HG03558 (cell line): ENCODE data around the gene CCM2.
A peak's percentile ranks its signal among the peaks of the same experiment; 100 is the strongest.
"Not testable (repeated sequence)": the region's sequence is repeated elsewhere in the genome, so short reads cannot be mapped to it uniquely, and the experiment has no call there.

Source experiments
- ATAC-seq: cut with Tn5 transposase; IDR thresholded peaks from one replicate; pipeline ENCODE4 v1.9.1; 2021; ENCODE audit warnings: moderate number of reproducible peaks; ENCODE audit not compliant: unreplicated experiment; ENCODE audit errors: extremely low read depth

The CCM2 gene

DNA sequence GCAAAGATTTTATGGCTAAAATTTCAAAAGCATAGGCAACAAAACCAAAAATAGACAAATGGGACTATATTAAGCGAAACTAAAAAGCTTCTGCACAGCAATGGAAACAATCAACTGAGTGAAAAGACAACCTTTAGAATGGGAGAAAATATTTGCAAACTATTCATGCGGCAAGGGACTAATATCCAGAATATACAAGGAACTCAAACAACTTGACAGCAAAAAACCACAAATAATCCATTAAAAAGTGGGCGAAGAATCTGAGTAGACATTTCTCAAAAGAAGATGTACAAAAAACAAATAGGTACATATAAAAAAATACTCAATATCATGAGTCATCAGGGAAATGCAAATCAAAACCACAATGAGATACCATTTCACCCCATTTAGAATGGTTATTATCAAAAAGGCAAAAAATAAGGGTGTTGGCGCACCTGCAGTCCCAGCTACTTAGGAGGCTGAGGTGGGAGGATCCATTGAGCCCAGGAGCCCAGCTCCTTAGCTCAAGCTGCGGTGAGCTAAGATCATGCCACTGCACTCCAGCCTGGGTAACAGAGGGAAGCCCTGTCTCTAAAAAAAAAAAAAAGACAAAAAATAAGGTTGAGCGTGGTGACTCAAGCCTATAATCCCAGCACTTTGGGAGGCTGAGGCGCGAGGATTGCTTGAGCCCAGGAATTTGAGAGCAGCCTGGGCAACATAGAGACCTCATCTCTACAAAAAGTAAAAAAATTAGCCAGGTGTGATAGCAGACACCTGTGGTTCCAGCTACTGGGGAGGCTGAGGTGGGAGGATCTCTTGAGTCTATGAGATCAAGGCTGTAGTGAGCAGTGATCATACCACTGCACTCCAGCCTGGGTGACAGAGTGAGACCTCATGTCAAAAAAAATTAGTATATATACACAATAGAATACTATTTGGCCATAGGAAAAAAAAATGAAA lies 4.2 kb upstream of the CCM2 start:
- no peak for ATAC-seq

DNA sequence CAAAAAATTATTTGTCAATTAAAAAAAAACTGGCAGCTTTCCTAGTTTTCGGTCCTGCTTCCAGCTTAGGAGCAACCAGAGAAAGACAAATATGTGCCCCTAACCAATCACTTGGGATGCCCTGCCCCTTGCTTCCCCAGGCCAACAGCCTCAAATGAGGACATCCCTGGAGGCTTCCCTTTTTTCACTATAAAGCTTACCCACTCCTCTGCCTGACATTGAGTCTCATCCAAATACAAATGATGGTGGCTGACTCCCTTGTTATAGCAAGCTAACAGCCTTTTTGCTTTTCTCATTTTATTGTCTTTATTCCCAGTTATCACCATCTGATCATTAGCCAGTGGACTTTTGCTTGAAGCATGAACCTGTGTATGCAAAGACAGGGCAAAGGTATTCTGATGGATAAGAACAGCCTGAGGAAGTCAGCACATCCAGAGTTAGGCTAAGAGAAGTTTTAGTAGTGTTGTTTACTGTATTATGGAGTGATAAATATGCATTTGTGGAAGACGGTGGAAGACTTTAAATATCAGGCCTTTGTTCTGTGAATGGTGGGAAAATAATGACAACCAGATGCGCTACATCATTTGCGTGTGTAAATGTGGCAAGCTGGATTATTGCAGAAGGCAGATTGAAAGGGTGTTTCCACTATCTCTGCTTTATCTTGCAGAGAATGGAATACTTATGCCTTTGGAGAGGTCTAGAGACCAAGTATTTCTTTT lies 1.7 kb upstream of the CCM2 start:
- ATAC-seq: no peak

DNA sequence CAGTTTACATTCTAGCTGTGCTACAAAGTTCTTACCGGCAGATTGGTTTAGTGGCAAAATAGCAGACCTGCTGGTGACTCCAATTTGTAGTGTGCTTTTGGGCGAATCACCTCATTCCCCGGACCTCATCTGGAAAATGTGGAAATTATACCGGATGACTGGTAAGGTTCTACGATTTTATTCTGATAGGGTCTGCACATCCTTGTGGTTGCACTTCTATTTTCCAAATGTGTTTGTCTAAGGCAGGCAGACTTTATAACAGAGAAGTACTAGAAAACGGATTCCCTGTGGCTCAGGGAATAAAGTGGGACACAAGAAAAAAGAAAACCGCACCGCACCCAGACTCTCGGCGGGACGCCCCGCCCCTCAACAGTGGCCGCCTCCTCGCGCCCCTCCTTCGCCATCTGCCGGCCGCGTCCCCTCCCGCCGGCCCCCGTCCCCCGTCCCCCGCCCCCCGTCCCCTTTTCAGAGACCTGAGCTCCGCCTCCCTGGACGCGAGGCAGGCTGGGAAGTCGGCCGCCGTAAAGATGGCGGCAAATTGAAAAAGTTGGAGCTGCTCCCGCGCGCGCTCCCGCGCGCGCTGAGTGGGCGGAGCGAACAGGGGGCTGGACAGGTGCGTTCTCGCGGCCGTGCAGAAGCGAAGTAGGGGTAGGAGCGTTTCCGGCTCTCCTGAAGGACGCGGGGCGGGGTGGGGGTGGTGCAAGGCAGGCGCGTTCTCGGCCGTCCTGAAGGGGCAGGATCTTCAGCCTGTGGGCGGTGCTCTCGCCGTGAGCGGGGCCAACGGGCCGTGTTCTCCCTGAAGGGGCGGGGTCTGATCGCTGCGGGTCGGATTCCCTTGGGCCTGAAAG lies 532 bp upstream of the CCM2 start:
- ATAC-seq: peak; percentile 38

DNA sequence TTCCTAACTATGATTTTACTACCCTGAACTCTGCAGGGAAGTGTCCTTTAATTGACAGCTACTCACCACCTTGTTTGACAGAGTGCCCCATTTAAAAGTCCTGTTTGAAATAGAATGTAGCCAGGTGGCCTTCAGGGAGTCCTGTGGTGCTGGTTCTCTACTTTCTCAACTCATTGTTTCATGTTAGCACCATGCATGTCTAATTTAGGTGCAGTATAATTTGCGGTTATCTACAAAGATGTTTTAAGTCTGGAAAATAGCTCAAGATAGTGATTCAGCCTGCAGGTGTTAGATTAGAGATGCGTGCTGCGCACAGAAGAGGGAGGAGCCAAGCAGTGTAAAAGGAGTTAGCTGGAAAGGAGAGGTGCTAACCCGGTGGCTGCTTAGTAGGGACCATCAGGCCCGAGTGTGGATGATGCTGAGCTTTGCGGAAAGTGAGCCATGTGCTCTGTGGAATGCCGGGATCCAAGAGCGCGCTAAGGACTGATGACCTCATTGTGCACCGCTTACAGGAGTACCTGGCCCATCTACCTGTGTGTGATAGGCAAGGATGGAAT lies 1.2 kb downstream of the CCM2 start:
- ATAC-seq: no peak

DNA sequence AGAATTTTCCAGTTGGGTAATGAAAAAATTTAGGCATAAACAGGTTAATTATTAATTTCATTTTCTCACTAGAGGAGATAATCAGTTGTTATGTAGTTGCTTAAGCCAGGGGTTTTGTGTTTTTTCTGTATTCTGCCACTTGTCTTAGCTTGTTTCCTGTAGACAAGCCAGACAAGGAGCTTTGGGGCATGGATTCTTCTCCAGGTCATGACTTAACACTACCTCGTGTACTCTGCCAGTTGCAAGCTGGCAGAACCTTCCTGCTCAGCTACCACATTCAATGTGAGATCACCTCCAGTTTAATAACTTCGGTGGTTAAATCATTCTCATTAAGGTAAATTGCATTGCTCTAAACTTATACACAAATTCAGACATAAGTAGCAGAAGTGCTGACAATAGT lies 1.8 kb downstream of the CCM2 start:
- ATAC-seq: no peak

DNA sequence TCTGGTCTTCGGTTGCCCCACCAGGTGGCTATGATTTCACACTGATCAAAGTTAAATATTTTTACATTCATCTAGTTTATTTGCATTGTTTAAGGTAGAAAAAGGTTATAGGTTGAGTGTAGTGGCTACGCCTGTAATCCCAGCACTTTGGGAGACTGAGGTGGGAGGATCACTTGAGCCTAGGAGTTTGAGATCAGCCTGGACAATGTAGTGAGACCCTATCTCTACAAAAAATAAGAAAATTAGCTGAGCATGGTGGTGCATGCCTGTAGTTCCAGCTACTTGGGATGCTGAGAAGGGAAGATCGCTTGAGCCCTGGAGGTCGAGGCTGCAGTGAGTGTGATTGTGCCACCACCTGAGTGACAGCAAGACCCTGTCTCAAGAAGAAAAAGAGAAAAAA lies 3.8 kb downstream of the CCM2 start:
- no peak for ATAC-seq

DNA sequence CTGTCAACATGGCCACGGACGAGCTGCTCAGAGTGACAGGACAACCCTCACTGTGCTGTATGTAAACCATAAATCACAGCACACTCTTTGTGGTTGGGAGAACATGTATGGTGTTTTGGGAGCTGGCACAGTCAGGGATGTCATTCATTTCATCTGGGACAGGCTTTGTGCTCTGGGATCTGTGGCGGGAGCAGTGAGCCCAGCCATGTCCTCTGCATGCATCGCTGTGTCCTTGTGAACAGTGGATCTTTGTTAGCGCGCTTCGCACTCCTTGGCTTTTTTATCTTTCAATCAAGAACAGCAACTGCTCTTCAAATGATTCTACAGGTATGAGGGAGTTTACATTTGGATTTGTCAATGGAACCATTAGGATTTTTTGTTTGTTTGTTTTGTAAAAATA lies 7.1 kb downstream of the CCM2 start:
- no peak for ATAC-seq

DNA sequence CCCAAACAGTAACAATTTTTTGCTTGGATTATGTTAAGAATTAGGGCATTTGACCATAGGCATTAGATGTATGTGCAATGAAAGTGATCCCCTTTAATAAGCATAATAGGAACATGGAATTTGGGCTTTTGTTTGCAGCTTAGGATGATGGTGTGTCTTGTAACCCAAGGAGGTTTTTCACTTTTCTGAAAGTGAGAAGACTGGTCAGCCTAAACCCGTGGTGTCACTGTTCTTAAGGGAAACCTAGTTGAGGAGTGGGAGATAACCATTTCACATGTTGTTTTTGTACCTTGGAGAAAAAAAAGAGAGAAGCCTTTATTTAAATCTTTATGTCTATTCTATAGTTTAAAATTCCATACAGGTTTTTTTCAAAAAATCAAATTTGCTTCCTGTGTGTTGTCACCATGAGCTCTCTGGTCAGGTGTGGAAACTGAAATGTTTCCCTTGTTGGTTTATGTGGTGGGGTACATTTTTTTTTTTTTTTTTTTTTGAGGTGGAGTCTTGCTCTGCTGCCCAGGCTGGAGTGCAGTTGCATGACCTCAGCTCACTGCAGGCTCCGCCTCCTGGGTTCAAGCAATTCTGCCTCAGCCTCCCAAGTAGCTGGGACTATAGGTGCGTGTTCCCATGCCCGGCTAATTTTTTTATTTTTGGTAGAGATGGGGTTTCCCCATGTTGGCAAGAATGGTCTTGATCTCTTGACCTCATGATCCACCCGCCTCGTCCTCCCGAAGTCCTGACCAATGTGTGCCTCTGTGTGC lies 7.7 kb downstream of the CCM2 start:
- ATAC-seq: no peak

DNA sequence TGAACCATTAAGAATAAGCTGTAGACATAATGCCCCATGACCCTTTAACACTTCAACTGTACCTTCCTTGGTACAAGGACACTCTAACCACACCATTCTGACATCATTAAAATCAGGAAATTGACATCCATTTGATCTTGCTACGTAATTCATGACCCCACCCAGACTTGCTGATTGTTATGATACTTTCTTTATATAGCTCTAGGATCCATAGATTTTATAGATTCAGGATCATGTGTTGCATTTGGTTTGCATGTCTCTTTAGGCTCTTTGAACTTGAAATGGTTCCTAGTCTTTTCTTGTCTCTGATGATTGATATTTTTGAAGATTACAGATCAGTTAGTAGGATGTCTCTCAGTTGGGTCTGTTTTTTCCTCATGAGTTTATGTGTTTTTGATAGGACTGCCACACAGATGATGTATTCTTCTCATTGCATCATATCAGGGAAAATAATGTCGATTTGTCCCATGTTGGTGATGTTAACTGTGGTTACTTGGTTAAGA lies 13.5 kb downstream of the CCM2 start:
- no peak for ATAC-seq

DNA sequence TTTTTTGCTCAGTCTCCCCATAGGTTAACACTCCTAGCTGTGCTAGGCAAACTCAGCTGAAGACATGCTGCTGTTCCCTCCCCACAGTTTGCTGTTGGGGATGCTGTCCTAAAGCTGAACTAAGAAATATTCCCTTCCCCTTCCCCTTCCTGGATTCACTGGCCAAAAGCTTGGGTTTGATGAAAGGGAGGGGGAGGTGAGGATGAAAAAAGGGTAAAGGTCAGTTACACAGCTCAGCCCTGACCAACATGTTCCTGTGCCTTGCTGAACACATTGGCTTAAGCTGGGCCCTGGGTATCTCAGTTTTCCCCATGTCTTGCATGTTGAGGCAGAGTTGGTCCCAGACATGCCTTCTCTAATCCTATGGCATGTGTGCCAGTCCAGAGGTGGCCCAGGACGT lies 15.3 kb downstream of the CCM2 start:
- ATAC-seq: no peak

DNA sequence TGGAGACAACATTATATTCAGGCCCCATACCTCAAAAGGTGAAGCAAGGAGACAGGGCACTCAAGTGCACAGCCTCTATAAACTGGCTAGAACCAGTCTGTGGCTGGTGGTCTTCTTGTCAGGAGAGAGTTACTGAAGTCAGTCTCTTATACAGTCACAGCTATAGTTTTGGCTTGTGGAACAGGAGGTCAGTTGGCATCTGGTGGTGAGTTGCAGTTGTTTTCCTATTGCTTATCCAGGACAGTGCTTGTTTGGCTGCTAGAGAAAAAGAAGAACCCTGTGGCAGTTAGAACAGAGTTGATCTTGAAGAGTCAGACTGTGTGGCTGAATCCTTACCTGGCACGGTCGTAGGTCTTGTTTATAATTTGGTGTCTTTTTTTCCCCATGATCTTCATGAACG lies 17.3 kb downstream of the CCM2 start:
- ATAC-seq: no peak

DNA sequence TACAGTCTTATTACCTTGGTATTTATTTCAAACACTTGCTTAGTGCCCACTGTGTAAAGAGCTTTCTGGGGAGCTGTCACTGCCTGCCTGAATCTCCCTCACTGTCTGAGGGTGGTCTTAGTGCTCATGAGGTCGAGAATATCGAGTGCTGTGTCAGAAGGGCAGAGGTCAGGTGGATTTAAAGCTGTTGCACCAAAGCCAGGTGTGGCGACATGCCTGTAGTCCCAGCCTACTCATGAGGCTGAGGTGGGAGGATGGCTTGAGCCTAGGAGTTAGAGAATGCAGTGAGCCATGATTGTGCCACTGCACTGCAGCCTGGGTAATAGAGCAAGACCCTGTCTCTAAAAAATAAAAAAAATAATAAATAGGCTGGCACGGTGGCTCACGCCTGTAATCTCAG lies 20.9 kb downstream of the CCM2 start:
- ATAC-seq: no peak

DNA sequence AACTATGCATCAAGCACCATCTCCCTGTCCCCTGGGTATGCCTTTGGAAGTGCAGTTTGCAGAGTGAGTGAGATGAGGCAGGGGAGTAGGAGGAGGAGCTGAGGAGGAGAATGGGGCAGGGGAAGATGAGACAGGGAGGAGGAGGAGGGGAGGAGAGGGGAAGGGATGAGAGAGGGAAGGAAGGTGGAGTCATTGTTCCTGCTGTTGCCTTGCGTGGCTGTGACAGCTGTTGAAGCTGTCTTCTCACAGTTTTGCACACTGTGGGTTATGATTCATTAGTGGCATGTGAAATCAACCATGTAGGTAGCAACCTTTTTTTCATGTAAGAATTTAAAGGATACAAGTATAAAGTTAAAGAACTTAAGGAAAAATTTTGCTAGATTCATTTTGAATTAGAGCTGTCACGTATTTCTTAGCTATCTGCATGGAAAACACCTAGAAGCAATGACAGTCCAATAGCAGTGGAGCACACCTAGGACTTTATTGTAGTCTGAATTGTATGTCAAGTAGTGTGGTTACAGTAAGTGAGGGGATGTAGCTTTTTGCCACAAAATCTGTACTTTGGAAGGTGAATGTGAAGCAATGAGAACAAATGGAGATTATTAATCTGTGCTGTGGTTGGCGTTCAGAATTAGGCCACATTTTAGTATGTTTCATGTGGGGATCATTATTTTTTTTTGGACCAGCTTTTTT lies 21.7 kb downstream of the CCM2 start:
- peak; percentile 72 for ATAC-seq

DNA sequence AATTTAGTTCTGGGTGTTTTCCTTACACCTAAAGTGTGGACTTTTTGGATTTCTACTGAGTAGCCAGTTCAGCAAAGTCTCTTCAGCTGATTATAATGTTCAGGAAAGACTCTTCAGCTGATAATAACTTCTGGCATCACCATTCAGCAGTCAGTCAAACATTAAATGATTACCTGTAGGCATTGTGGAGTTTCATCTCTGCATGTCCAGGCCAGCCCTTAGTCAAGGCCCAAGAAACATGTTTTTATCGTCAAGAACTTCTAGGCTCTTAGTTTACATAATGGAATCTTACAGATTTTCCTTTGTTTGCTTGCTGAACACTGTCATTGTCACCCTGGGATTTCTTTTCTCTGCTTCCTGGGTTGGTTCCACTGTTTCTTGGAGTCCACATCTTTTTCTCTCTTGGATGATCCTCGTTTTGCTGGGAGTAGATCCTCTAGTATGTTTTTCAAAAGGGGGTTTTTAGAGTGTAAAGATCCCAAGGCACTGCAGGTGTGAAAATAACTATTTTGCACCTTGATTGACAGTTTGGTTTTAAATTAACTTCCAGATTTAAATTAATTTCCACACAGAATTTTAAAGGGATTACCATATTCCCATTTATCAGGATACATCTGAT lies 24.2 kb downstream of the CCM2 start:
- no peak for ATAC-seq

DNA sequence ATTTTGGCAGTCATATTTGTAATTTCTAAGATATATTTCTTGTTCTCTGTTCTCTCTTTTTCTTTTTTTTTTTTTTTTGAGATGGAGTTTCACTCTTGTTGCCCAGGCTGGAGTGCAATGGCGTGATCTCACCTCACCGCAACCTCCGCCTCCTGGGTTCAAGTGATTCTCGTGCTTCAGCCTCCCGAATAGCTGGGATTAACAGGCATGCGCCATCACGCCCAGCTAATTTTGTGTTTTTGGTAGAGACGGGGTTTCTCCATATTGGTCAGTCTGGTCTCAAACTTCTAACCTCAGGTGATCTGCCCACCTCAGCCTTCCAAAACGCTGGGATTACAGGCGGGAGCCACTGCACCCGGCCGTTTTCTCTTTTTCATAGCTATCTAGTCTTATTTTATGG lies 25.5 kb downstream of the CCM2 start:
- not testable (repeated sequence) for ATAC-seq

DNA sequence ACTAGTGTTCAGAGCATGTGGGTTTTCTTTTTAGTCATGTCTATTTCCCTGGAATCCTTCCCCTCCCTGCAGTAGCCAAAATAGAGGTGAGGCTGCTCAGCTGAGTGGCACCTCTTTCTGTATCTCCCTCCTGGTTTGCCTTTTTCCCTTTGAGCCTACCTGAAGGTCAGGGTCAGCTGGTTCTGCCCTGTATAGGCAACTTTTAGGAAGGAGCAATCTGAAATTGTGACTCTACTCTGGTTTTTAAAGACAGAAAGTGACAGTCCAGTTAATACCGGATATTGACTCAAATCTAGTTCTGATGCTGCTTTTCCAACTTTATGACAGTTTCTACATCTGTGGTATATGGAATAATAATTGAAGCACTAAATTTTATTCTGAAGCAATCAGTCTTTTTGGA lies 26.0 kb downstream of the CCM2 start:
- ATAC-seq: no peak

DNA sequence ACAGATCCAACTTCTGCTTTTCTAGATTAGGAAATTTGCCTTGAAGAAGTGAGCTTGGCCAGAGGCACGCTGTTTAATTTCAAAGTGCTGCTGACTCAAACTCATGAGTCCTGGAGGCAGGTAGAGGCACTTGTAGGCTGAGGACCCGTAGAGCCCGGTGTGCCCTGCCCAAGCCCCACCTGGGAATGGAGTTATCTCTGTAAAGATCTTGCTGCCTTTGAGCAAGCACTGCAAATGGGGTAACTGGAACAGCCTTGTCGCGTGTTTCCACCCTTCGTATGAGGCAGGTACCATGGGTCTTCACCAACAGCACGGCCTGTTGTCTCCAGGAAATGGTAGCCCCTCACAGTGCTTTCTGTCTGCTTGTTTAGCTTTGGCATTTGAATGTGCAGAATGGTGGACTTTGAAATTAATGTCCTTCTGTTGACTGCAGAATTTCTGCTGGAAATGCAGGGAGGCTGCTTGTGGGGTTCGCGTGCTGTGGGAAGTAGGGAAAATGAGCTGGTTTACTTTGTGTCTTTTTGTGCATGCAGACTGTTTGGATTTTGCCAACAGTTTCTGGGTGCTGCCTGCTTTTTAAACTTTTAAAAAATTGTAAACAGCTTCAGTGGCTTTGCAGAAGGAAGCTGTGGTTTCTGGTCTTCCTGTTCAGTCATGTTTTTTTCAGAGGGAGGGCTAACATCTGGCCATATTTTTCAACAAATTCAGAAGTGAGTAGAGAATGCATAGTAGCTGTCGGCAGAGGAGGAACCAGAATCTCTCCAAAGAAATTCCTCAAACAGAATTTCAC lies 27.2 kb downstream of the CCM2 start:
- ATAC-seq: no peak

DNA sequence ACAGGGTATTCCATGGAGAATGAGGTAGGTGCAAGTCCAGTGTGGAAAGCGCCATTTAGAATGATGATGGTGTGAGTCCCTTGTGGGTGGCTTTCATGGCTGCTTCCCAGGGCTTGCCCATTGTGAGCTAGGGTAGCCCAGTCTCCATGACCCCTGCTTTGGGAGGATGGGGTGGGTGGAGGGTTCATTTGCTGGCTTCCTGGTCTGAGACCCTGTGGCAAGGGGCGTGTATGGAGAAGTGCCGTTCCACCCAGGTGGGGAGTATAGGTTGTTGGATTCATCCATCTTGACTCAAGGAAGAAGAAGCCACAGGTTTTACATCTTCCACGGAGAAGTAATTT lies 27.7 kb downstream of the CCM2 start:
- ATAC-seq: no peak
